Measurements from ENCODE around the gene SRRM2. TPM values are rescaled to one million over a fixed set of nuclear protein-coding genes. Genes with fewer than 3 reads are reported as not detected.

Gene SRRM2
- 153 and 155 TPM in 2 replicates for total RNA-seq

DNA sequence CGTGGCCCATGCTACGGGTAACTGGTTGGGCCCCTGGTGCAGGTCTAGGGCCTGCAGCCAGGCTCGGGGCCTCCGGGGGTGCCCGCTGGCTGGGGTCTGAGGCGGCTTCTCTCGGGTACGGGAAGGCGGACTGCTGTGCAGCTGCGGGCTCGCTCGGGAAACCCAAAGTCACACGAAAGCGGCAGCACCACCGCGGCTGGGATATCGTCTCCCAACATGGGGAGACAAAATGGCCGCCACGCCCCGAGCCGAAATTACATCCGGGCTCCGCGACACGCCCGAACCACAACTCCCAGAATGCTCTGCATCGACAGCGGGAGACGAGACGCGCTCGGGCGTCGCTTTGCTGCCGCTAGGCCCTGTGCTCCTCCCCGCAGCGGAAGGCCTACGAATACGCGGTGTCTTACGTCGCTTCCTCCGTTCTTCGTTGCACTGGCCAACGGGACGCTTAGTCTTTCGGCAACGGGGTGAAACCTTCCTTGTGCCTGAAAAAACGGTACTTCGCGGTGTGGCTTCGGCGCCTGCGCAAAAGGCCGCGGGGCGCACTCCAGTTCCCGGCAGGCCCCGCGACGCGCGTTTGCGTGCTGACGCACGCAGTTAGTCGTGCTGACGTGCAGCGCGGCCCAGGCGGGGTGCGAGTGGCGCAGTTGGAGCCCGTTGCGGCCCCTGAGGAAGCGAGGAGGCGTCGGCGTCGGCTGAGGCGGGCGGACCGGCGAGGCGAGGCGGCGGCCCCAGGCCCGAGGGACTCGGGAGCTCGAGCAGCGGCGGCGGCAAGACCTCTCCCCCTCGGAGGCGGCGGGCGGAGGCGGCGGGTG, at the start of gene SRRM2:
SRRM2 (plus strand) TSS at position 604 of the 815 bp plus-strand sequence. CDS start 3,727 bp downstream, outside the sequence.

DNA sequence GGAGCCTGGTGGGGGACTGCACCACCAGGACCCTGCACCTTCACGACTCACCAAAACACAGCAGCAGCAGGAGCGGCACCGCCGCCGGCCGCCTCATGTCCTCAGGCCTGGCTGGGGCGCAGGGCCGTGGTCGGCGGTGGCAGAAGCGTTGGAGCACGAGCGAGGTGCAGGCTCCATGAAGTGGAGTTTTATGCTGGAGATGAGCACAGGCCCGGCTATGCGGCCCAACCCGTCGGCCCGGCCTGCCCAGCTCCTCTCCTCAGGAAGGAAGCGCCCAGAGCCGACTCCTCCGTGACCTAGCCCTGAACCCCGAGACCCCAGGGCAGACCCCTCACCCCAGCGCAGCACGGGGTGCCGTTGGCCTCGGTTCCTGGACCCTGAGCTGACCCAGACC, 32.4 kb upstream of the SRRM2 start, which contains the start of gene PRSS27:
PRSS27 (minus strand) TSS at position 161 of the 394 bp plus-strand sequence; CDS start at position 97, 64 bp downstream.

DNA sequence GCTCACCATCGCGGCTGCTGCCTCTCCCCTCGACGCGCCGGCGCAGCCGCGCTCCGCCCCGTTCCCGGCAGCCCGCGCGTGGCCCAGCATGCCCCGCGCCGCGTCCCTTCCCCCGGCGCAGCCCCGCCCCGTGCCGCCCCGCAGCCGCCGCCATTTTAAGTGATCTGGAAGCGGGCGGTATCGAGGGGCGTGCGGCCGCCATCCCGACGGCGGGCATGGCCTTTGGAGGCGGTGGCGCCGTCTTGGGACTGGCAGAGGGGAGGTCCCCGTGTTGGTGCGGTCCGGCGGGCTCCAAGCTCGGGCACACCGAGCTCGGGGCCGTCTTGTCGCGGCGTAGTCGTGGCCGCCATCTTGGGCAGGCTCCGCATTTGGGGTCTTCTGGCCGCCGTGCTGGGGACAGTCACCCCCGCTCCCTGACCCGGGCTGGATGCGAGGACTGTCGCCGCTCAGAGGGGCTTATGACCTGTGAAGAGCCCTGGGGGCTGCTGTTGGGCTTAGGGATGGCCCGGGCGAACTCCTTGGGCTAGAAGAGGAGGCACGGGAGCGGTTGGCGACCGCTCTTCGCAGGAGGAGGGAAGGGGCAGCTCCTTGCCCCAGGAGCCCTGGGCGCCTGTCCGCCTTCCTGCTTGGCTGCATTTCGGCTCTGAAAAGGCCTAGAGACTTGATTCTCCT, 24.9 kb downstream of the SRRM2 start, which contains the start of gene ELOB:
ELOB (minus strand) TSS at position 50 of the 672 bp plus-strand sequence; CDS start at position 9, 41 bp downstream.

DNA sequence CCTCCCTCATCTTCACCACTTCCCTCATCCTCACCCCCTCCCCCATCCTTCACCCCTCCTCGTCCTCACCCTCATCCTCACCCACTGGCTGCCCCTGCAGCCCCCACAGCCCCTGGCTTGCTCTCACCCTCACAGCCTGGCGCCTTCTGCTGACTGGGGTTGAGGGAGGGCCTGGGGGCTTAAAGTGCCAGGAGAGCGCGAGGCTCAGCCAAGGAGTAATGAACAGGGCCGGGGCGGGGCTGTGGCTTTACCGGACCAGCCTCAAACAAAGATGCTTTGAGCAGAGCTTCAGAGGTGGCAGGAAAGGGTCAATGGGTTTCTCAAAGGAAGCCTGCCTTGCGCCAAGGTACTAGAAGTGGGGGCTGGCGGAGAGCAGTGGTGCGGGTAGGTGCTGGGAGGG, 35.0 kb downstream of the SRRM2 start, which contains the start of gene PRSS33:
PRSS33 (minus strand) TSS at position 155 of the 400 bp plus-strand sequence. CDS start 1,013 bp downstream, outside the sequence.

DNA sequence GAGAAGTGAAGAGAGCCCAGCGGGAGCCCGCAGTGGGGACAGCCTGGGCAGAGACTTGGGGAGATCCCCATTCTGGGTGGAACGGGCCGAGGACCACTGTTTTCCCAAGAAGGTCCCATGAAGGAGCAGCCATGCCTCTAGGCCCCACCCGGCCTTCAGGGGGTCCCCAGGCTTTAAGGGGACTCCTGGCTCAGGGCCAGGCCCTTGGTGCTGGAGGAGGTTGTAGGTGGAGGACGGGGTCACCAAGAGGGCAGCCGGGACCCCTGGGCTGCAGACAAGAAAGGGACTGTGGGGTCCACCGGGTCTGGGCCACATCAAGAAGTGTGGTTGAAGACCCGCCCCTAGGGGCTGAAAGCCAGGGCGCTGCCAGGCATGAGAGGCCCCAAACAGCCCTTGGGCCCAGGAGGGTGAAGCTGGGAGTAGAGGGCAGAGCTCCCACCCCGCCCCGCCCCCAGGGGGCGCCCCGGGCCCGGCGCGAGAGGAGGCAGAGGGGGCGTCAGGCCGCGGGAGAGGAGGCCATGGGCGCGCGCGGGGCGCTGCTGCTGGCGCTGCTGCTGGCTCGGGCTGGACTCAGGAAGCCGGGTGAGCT, 64.4 kb downstream of the SRRM2 start, which contains the start of gene PRSS21:
PRSS21 (plus strand) TSS at position 487 of the 589 bp plus-strand sequence; CDS start at position 519, 32 bp downstream.

Small RNAs within 50 kb of the gene (small RNA-seq; reads per million reads assigned to genes)
- gene SNORA3C, result 2.8 reads per million, percentile 62 among the genes with 10 or more reads in this experiment

Other genes with a start within 250 kb of the SRRM2 start
- gene ATP6V0C, start 238.7 kb upstream of the SRRM2 start, total RNA-seq, result 34.8 and 55.0 TPM in 2 replicates
- gene AMDHD2, start 232.3 kb upstream of the SRRM2 start, total RNA-seq, result 24.3 and 30.5 TPM in 2 replicates
- gene CEMP1, start 221.2 kb upstream of the SRRM2 start, total RNA-seq, result not detected in 2 replicates
- 27.4 and 29.2 TPM in 2 replicates for gene PDPK1, start 214.6 kb upstream of the SRRM2 start, total RNA-seq
- 25.2 and 27.1 TPM in 2 replicates for gene KCTD5, start 70.1 kb upstream of the SRRM2 start, total RNA-seq
- 0.22 and 0.53 TPM in 2 replicates for gene PRSS27, start 32.4 kb upstream of the SRRM2 start, total RNA-seq
- gene ELOB, start 24.6 kb downstream of the SRRM2 start, total RNA-seq, result 129 and 133 TPM in 2 replicates
- gene PRSS33, start 34.9 kb downstream of the SRRM2 start, total RNA-seq, result not detected in 2 replicates
- not detected in 2 replicates for gene PRSS41, start 45.8 kb downstream of the SRRM2 start, total RNA-seq
- gene PRSS21, start 64.6 kb downstream of the SRRM2 start, total RNA-seq, result 1.8 TPM in 1 of 2 replicates, not detected in the other
- not detected in 2 replicates for gene ZG16B, start 77.7 kb downstream of the SRRM2 start, total RNA-seq
- gene PRSS22, start 105.5 kb downstream of the SRRM2 start, total RNA-seq, result not detected in 2 replicates
- 25.1 and 34.0 TPM in 2 replicates for gene FLYWCH2, start 130.6 kb downstream of the SRRM2 start, total RNA-seq
- 27.5 and 35.5 TPM in 2 replicates for gene FLYWCH1, start 159.3 kb downstream of the SRRM2 start, total RNA-seq
- gene KREMEN2, start 211.6 kb downstream of the SRRM2 start, total RNA-seq, result not detected in 2 replicates
- gene PAQR4, start 216.7 kb downstream of the SRRM2 start, total RNA-seq, result 10.9 and 18.4 TPM in 2 replicates
- 15.2 and 27.6 TPM in 2 replicates for gene PKMYT1, start 227.8 kb downstream of the SRRM2 start, total RNA-seq

Data from thoracic aorta endothelial cell (primary cell).